ENCODE measurements around the gene SRP19.

The SRP19 gene

DNA sequence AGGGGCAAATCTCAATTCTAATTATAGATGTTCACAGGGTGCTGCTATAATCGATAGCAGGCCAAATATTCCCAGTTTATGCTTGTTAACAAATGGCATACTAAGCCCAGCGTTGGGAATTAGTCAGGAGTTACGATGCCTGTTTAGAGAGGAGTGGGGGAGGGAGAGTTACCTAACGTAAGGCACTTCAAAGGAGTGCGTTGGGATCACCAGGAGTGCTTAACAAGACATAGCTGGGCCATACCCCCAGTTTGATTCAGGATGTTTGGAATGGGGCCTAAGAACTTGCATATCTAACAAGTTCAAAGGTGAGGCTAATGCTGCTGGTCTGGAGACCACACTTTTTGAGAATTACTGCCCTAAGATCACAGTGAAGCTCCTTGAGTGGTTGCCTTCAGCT lies 14.5 kb upstream of the SRP19 start:
- peaks cover 20% of the 10 kb centered on the region for H3K4me1 ChIP-seq
- no peaks in the 10 kb centered on the region for H3K79me2 ChIP-seq

GRCh38 chr5:112847306-112847705 lies 13.8 kb upstream of the SRP19 start:
- H3K4me2 ChIP-seq (ENCODE audit: low read length) = no peak overlapping the region
- no peaks in the 10 kb centered on the region for H3K27me3 ChIP-seq (ENCODE audit: control insufficient read depth, insufficient read depth, low read length)
- H3K27ac ChIP-seq = no peak overlapping the region
- H3K9ac ChIP-seq = no peak overlapping the region
- no peaks in the 10 kb centered on the region for H3K36me3 ChIP-seq (ENCODE audit: control insufficient read depth, insufficient read depth, low read length)
- H3K79me2 ChIP-seq = no peaks in the 10 kb centered on the region
- TF ChIP-seq, protein P1, sequence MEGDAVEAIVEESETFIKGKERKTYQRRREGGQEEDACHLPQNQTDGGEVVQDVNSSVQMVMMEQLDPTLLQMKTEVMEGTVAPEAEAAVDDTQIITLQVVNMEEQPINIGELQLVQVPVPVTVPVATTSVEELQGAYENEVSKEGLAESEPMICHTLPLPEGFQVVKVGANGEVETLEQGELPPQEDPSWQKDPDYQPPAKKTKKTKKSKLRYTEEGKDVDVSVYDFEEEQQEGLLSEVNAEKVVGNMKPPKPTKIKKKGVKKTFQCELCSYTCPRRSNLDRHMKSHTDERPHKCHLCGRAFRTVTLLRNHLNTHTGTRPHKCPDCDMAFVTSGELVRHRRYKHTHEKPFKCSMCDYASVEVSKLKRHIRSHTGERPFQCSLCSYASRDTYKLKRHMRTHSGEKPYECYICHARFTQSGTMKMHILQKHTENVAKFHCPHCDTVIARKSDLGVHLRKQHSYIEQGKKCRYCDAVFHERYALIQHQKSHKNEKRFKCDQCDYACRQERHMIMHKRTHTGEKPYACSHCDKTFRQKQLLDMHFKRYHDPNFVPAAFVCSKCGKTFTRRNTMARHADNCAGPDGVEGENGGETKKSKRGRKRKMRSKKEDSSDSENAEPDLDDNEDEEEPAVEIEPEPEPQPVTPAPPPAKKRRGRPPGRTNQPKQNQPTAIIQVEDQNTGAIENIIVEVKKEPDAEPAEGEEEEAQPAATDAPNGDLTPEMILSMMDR (IDR thresholded peaks at IDR 0.05) = no peak
- no peak overlapping the region for H3K4me3 ChIP-seq (ENCODE audit: low read depth, low read length)
- no peak overlapping the region for H2AFZ ChIP-seq
- peaks cover 20% of the 10 kb centered on the region for H3K4me1 ChIP-seq
- no peaks in the 10 kb centered on the region for H3K9me3 ChIP-seq (ENCODE audit: control insufficient read depth, low read length)

More for the DNA sequence above, 14.5 kb upstream of the SRP19 start:
- TF ChIP-seq, protein P1 (IDR thresholded peaks at IDR 0.05) = no peak
- H3K9me3 ChIP-seq (ENCODE audit: control insufficient read depth, low read length) = no peaks in the 10 kb centered on the region
- no peak overlapping the region for H3K4me2 ChIP-seq (ENCODE audit: low read length)
- no peak overlapping the region for H3K27ac ChIP-seq
- no peak overlapping the region for H3K4me3 ChIP-seq (ENCODE audit: low read depth, low read length)
- H3K27me3 ChIP-seq (ENCODE audit: control insufficient read depth, insufficient read depth, low read length) = no peaks in the 10 kb centered on the region
- no peaks in the 10 kb centered on the region for H3K36me3 ChIP-seq (ENCODE audit: control insufficient read depth, insufficient read depth, low read length)
- no peak overlapping the region for H3K9ac ChIP-seq
- H2AFZ ChIP-seq = no peak overlapping the region

GRCh38 chr5:112848116-112848811 lies 12.8 kb upstream of the SRP19 start:
- Histone ChIP-seq H3K36me3 (ENCODE audit: control insufficient read depth, insufficient read depth, low read length) (no peaks in the 10 kb centered on the region), H3K4me2 (ENCODE audit: low read length) (peak overlapping the region; percentile 57), H3K27me3 (ENCODE audit: control insufficient read depth, insufficient read depth, low read length) (no peaks in the 10 kb centered on the region), H3K4me1 (peaks cover 10% of the 10 kb centered on the region), H2AFZ (peak overlapping the region; percentile 25), H3K9me3 (ENCODE audit: control insufficient read depth, low read length) (no peaks in the 10 kb centered on the region), H3K4me3 (ENCODE audit: low read depth, low read length) (peak overlapping the region; percentile 12), H3K9ac (no peak overlapping the region), H3K79me2 (no peaks in the 10 kb centered on the region), H3K27ac (no peak overlapping the region)
- TF ChIP-seq, protein P1 (IDR thresholded peaks at IDR 0.05) = peak; percentile 63

- Histone ChIP-seq H3K79me2 (no peaks in the 10 kb centered on the region), H3K4me3 (ENCODE audit: low read depth, low read length) (no peak overlapping the region), H3K27me3 (ENCODE audit: control insufficient read depth, insufficient read depth, low read length) (no peaks in the 10 kb centered on the region), H3K9me3 (ENCODE audit: control insufficient read depth, low read length) (no peaks in the 10 kb centered on the region), H3K36me3 (ENCODE audit: control insufficient read depth, insufficient read depth, low read length) (no peaks in the 10 kb centered on the region), H2AFZ (no peak overlapping the region), H3K4me1 (no peaks in the 10 kb centered on the region), H3K9ac (no peak overlapping the region), H3K4me2 (ENCODE audit: low read length) (no peak overlapping the region), H3K27ac (no peak overlapping the region)
- TF ChIP-seq, protein P1 (IDR thresholded peaks at IDR 0.05) = no peak
These were observed 11.2 kb upstream of the SRP19 start for GRCh38 chr5:112849912-112850311.

- TF ChIP-seq, protein P1 (IDR thresholded peaks at IDR 0.05) = no peak
- Histone ChIP-seq H3K4me2 (ENCODE audit: low read length) (no peak overlapping the region), H3K4me3 (ENCODE audit: low read depth, low read length) (no peak overlapping the region), H2AFZ (no peak overlapping the region), H3K9ac (no peak overlapping the region), H3K9me3 (ENCODE audit: control insufficient read depth, low read length) (no peaks in the 10 kb centered on the region), H3K36me3 (ENCODE audit: control insufficient read depth, insufficient read depth, low read length) (no peaks in the 10 kb centered on the region), H3K27ac (no peak overlapping the region), H3K4me1 (no peaks in the 10 kb centered on the region), H3K79me2 (no peaks in the 10 kb centered on the region), H3K27me3 (ENCODE audit: control insufficient read depth, insufficient read depth, low read length) (no peaks in the 10 kb centered on the region)
These were observed 6.4 kb upstream of the SRP19 start for GRCh38 chr5:112854651-112855050.

All from parathyroid adenoma (tissue), 2 donors.